Measurements from ENCODE around the gene ZSWIM4. TPM values are rescaled to one million over a fixed set of nuclear protein-coding genes. Genes with fewer than 3 reads are reported as not detected.

Gene ZSWIM4
- total RNA-seq, 6 donors from 2014 or later: 7.3 to 22.6 (median 10.1) TPM

- no peaks in the 10 kb centered on the region for H3K27me3 ChIP-seq
- TF ChIP-seq POLR2AphosphoS5 (IDR thresholded peaks at IDR 0.05) (no peak), CTCF (IDR thresholded peaks at IDR 0.05) (no peak), POLR2A (IDR thresholded peaks at IDR 0.05) (no peak), EP300 (IDR thresholded peaks at IDR 0.05) (no peak)
- DNase-seq: peak; percentile 81 to 86
- 71 to 79% methylated on average over 4 to 8 of the region's 11 CpGs for WGBS, 2 donors
- peaks cover 0 to 60% (median 13%) of the 10 kb centered on the region in 4 donors for H3K36me3 ChIP-seq
- peak overlapping the region in 3 of 4 donors; percentile 40 to 63 (median 62) for H3K27ac ChIP-seq
- peak overlapping the region in 3 of 4 donors; percentile 33 to 43 (median 42) for H3K4me3 ChIP-seq
- peaks cover 0 to 6% (median 0%) of the 10 kb centered on the region in 4 donors for H3K4me1 ChIP-seq
- no peaks in the 10 kb centered on the region for H3K9me3 ChIP-seq
- ATAC-seq (ENCODE audit: low FRiP score in 2 of 2): peak; percentile 30 to 86
These were observed 21.9 kb downstream of the ZSWIM4 start for GRCh38 chr19:13817018-13817614.

- peak; percentile 42 to 91 for ATAC-seq (ENCODE audit: low FRiP score in 2 of 2)
- Histone ChIP-seq H3K4me3 (peak overlapping the region in 3 of 4 donors; percentile 33 to 43 (median 42)), H3K27me3 (no peaks in the 10 kb centered on the region), H3K36me3 (peaks cover 0 to 58% (median 12%) of the 10 kb centered on the region in 4 donors), H3K9me3 (no peaks in the 10 kb centered on the region), H3K4me1 (peaks cover 0 to 6% (median 2%) of the 10 kb centered on the region in 4 donors), H3K27ac (peak overlapping the region in 3 of 4 donors; percentile 40 to 63 (median 62))
- WGBS, 2 donors: 64 to 76% methylated on average over 22 to 34 of the region's 35 CpGs
- no peak for TF ChIP-seq POLR2AphosphoS5 (IDR thresholded peaks at IDR 0.05)
- no peak for TF ChIP-seq CTCF (IDR thresholded peaks at IDR 0.05)
- TF ChIP-seq EP300 (IDR thresholded peaks at IDR 0.05): no peak
- TF ChIP-seq POLR2A (IDR thresholded peaks at IDR 0.05): no peak
- peak; percentile 87 to 89 for DNase-seq
These were observed 22.6 kb downstream of the ZSWIM4 start for GRCh38 chr19:13817615-13818371.

GRCh38 chr19:13819238-13819637, 24.0 kb downstream of the ZSWIM4 start:
- no peak overlapping the region for H3K4me3 ChIP-seq
- peaks cover 0 to 57% (median 8%) of the 10 kb centered on the region in 4 donors for H3K36me3 ChIP-seq
- H3K4me1 ChIP-seq: peaks cover 0 to 6% (median 2%) of the 10 kb centered on the region in 4 donors
- DNase-seq: peak in 1 of 2 donors; percentile 73
- TF ChIP-seq POLR2A (IDR thresholded peaks at IDR 0.05) (no peak), EP300 (IDR thresholded peaks at IDR 0.05) (no peak), POLR2AphosphoS5 (IDR thresholded peaks at IDR 0.05) (no peak), CTCF (IDR thresholded peaks at IDR 0.05) (no peak)
- no peak for ATAC-seq (ENCODE audit: low FRiP score in 2 of 2)
- no peaks in the 10 kb centered on the region for H3K27me3 ChIP-seq
- H3K27ac ChIP-seq: no peak overlapping the region
- 96 to 98% methylated on average over 4 to 11 of the region's 11 CpGs for WGBS, 2 donors
- no peaks in the 10 kb centered on the region for H3K9me3 ChIP-seq

- H3K27me3 ChIP-seq: no peaks in the 10 kb centered on the region
- 90 to 96% methylated on average over 2 of the region's 2 CpGs for WGBS, 2 donors
- ATAC-seq (ENCODE audit: low FRiP score in 2 of 2): no peak
These were observed 26.0 kb downstream of the ZSWIM4 start for GRCh38 chr19:13821292-13821691.

More at GRCh38 chr19:13821292-13821691, 26.0 kb downstream of the ZSWIM4 start:
- DNase-seq: no peak
- H3K9me3 ChIP-seq: no peaks in the 10 kb centered on the region
- no peak overlapping the region for H3K4me3 ChIP-seq
- H3K36me3 ChIP-seq: peaks cover 0 to 46% (median 6%) of the 10 kb centered on the region in 4 donors
- H3K4me1 ChIP-seq: peaks cover 0 to 6% (median 2%) of the 10 kb centered on the region in 4 donors
- no peak for TF ChIP-seq POLR2AphosphoS5 (IDR thresholded peaks at IDR 0.05)
- no peak for TF ChIP-seq CTCF (IDR thresholded peaks at IDR 0.05)
- no peak for TF ChIP-seq POLR2A (IDR thresholded peaks at IDR 0.05)
- no peak for TF ChIP-seq EP300 (IDR thresholded peaks at IDR 0.05)
- no peak overlapping the region for H3K27ac ChIP-seq

Data from upper lobe of left lung (tissue), 6 donors.